ENCODE results near the gene NAA20. TPM values are rescaled to one million over a fixed set of nuclear protein-coding genes. Genes with fewer than 3 reads are reported as not detected.

The NAA20 gene
- total RNA-seq, 2 donors from 2014 or later = 33.9 to 48.5 TPM

DNA sequence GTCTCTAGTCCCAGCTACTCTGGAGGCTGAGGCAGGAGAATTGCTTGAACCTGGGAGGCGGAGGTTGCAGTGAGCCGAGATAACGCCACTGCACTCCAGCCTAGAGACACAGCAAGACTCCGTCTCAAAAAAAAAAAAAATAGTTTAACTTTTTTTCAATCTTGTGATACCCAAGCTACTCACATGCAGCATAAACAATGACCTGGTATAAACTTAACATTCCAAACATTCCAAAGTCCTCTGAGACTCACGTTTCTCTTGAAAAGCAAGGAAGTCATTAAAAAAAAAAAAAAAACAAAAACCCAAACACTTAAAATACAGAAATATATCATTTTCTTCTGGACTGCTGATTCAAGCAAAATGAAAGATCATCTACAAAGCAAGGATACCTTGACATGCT is 20.8 kb downstream of the NAA20 start:
- Histone ChIP-seq H3K4me3 (no peak overlapping the region), H3K4me1 (replicated peaks) (no peaks in the 10 kb centered on the region), H3K9me3 (no peaks in the 10 kb centered on the region), H3K27me3 (replicated peaks; ENCODE audit: insufficient read depth) (no peaks in the 10 kb centered on the region), H3K27ac (no peak overlapping the region), H3K36me3 (peaks cover 13% of the 10 kb centered on the region in 2 donors)
- WGBS = 59% methylated on average over 5 of the region's 5 CpGs
- TF ChIP-seq POLR2AphosphoS5 (IDR thresholded peaks at IDR 0.05) (no peak), POLR2A (IDR thresholded peaks at IDR 0.05) (no peak)
- TF ChIP-seq, protein P1, sequence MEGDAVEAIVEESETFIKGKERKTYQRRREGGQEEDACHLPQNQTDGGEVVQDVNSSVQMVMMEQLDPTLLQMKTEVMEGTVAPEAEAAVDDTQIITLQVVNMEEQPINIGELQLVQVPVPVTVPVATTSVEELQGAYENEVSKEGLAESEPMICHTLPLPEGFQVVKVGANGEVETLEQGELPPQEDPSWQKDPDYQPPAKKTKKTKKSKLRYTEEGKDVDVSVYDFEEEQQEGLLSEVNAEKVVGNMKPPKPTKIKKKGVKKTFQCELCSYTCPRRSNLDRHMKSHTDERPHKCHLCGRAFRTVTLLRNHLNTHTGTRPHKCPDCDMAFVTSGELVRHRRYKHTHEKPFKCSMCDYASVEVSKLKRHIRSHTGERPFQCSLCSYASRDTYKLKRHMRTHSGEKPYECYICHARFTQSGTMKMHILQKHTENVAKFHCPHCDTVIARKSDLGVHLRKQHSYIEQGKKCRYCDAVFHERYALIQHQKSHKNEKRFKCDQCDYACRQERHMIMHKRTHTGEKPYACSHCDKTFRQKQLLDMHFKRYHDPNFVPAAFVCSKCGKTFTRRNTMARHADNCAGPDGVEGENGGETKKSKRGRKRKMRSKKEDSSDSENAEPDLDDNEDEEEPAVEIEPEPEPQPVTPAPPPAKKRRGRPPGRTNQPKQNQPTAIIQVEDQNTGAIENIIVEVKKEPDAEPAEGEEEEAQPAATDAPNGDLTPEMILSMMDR (IDR thresholded peaks at IDR 0.05) = no peak
- intact Hi-C loops (cut with DNase I) = no loop called here
- no peak for DNase-seq (ENCODE audit: low spot score)

- no peaks in the 10 kb centered on the region for H3K4me1 ChIP-seq (replicated peaks)
- no peak for DNase-seq (ENCODE audit: low spot score)
- intact Hi-C loops (cut with DNase I) = no loop called here
- TF ChIP-seq POLR2AphosphoS5 (IDR thresholded peaks at IDR 0.05) (no peak), POLR2A (IDR thresholded peaks at IDR 0.05) (no peak)
- TF ChIP-seq, protein P1 (IDR thresholded peaks at IDR 0.05) = no peak
- H3K9me3 ChIP-seq = no peaks in the 10 kb centered on the region
- peaks cover 13% of the 10 kb centered on the region in 2 donors for H3K36me3 ChIP-seq
- H3K4me3 ChIP-seq = no peak overlapping the region
- no peaks in the 10 kb centered on the region for H3K27me3 ChIP-seq (replicated peaks; ENCODE audit: insufficient read depth)
- WGBS = 92% methylated on average over 6 of the region's 6 CpGs
- no peak overlapping the region for H3K27ac ChIP-seq
Observed at GRCh38 chr20:20038586-20038985, 21.4 kb downstream of the NAA20 start.

GRCh38 chr20:20039752-20040387 is 22.7 kb downstream of the NAA20 start:
- H3K4me1 ChIP-seq (replicated peaks) = no peaks in the 10 kb centered on the region
- H3K4me3 ChIP-seq = no peak overlapping the region
- no peak for DNase-seq (ENCODE audit: low spot score)
- intact Hi-C loops (cut with DNase I) = no loop called here
- no peaks in the 10 kb centered on the region for H3K27me3 ChIP-seq (replicated peaks; ENCODE audit: insufficient read depth)
- no peak overlapping the region for H3K27ac ChIP-seq
- H3K36me3 ChIP-seq = peaks cover 12 to 13% of the 10 kb centered on the region in 2 donors
- WGBS = 86% methylated on average over 6 of the region's 6 CpGs
- TF ChIP-seq, protein P1 (IDR thresholded peaks at IDR 0.05) = no peak
- TF ChIP-seq POLR2AphosphoS5 (IDR thresholded peaks at IDR 0.05) (no peak), POLR2A (IDR thresholded peaks at IDR 0.05) (no peak)
- no peaks in the 10 kb centered on the region for H3K9me3 ChIP-seq

DNA sequence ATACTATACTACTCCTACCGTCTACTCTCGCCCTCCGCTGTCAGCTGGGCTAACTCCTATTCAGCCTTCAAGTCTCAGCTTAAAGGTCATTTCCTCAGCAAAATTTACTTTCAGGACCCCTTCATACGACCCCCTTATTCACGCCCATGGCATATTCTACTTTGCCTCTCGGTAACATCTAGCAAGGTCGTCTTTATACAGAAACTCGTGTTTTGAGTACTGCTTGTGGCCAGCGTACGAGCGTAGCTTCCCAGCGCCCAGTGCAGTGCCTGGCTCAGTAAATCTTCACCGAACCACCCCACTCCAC is 34.6 kb downstream of the NAA20 start:
- Histone ChIP-seq H3K27me3 (replicated peaks; ENCODE audit: insufficient read depth) (no peaks in the 10 kb centered on the region), H3K4me3 (peak overlapping the region; percentile 66 to 94), H3K36me3 (no peaks in the 10 kb centered on the region), H3K4me1 (replicated peaks) (no peaks in the 10 kb centered on the region), H3K9me3 (no peaks in the 10 kb centered on the region), H3K27ac (peak overlapping the region; percentile 84 to 90)
- intact Hi-C loops (cut with DNase I) = no loop called here
- 1% methylated on average over 13 of the region's 13 CpGs for WGBS
- TF ChIP-seq POLR2AphosphoS5 (IDR thresholded peaks at IDR 0.05) = no peak
- DNase-seq (ENCODE audit: low spot score) = no peak

- under 1% methylated on average over 53 of the region's 67 CpGs for WGBS
- no peaks in the 10 kb centered on the region for H3K4me1 ChIP-seq (replicated peaks)
- H3K9me3 ChIP-seq = no peaks in the 10 kb centered on the region
- no peaks in the 10 kb centered on the region for H3K36me3 ChIP-seq
- no peaks in the 10 kb centered on the region for H3K27me3 ChIP-seq (replicated peaks; ENCODE audit: insufficient read depth)
- DNase-seq (ENCODE audit: low spot score) = peak; percentile 94
- peak within 1 kb of the TSS; percentile 66 to 94 for H3K4me3 ChIP-seq
- intact Hi-C loops (cut with DNase I) = no loop called here
- TF ChIP-seq POLR2AphosphoS5 (IDR thresholded peaks at IDR 0.05) (peak; percentile 93), POLR2A (IDR thresholded peaks at IDR 0.05) (peak; percentile 17)
- TF ChIP-seq, protein P1 (IDR thresholded peaks at IDR 0.05) = peak in 3 of 4 experiments; percentile 19 to 55 (median 48)
- H3K27ac ChIP-seq = peak within 1 kb of the TSS; percentile 84 to 90
Observed at GRCh38 chr20:20052074-20052970, 35.2 kb downstream of the NAA20 start, which contains the start of the genes CFAP61 and CRNKL1. TSS of gene CFAP61 (plus strand) at chr20:20052532. CDS start at chr20:20056654, 4,122 bp downstream. TSS of gene CRNKL1 (minus strand) at chr20:20052466. CDS start at chr20:20052342, 124 bp downstream.

Measured in prostate gland (tissue), 2 donors.